K562 (cell line): ENCODE data around the gene GAPVD1. TPM values are rescaled to one million over a fixed set of nuclear protein-coding genes. Genes with fewer than 3 reads are reported as not detected.
"Not testable (repeated sequence)": the region's sequence is repeated elsewhere in the genome, so short reads cannot be mapped to it uniquely, and the experiment has no call there.

Source experiments
- ATAC-seq: fragments of 200-7000 bp; cut with Tn5 transposase; 3 replicates; pipeline ENCODE4 v1.9.1; 2020; ENCODE audit warnings: moderate library complexity
- BruUV-seq: library from RNA; stranded (reverse); fragments of 400-500 nt; replicated peaks from 2 replicates; lab custom pipeline; 2021; lab: Mats Ljungman, UMichigan
- CTCF ChIA-PET: fragments of 300-600 bp; formaldehyde crosslinking; extraction: SDS; loops from one replicate; lab custom pipeline; 2021; ENCODE audit warnings: low intra/inter-chr PET ratio; lab: Yijun Ruan, JAX
- POLR2A ChIA-PET: fragments of 300-600, 350-650 bp; sonication (Branson Sonifier 250); formaldehyde crosslinking; extraction: SDS; loops from one replicate; lab custom pipeline; 2021; ENCODE audit warnings: antibody characterized with exemption, inconsistent platforms; lab: Yijun Ruan, JAX
- DNase-seq, 4 experiments: peaks; one replicate each; pipeline versions ENCODE4 v3.0.0 to v3.0.0-alpha.2; 2011 to 2018; ENCODE audit warnings: low spot score in 3 of 4, mixed read lengths in 3 of 4; ENCODE audit errors: extremely low read depth in 1 of 4
- FAIRE-seq: peaks from 2 replicates; lab custom pipeline; 2011; peaks lifted over from hg19 to GRCh38; lab: Jason Lieb, UNC
- H2AFZ ChIP-seq: 2 replicates; pipeline ENCODE4 v1.6.0; 2011; ENCODE audit warnings: low read depth, low read length, control low read depth, inconsistent platforms
- H3K27ac ChIP-seq: fragments of 200-600 bp; 3 replicates; pipeline ENCODE4 v1.8.0; 2011; ENCODE audit warnings: low read depth, mild to moderate bottlenecking, control low read depth, inconsistent platforms, low read length, moderate library complexity, mixed read lengths; ENCODE audit errors: extremely low read depth
- H3K27me3 ChIP-seq, 2 experiments: fragments of 300-600 bp in 1 of 2; 2 replicates in 1 of 2; 3 replicates in 1 of 2; pipeline versions ENCODE4 v1.6.0 to v1.8.0; 2011; ENCODE audit warnings: inconsistent platforms in 2 of 2, low read length in 2 of 2, mild to moderate bottlenecking in 1 of 2, mixed read lengths in 1 of 2, moderate library complexity in 1 of 2; ENCODE audit not compliant: control insufficient read depth in 2 of 2, insufficient read depth in 2 of 2
- H3K36me3 ChIP-seq: fragments of 300-600 bp; 3 replicates; pipeline ENCODE4 v1.8.0; 2011; ENCODE audit warnings: mild to moderate bottlenecking, low read length, inconsistent platforms; ENCODE audit not compliant: control insufficient read depth, insufficient read depth
- H3K4me1 ChIP-seq, 2 experiments: fragments of 200-600 bp in 1 of 2; replicated peaks in 1 of 2; 2 replicates in 1 of 2; 3 replicates in 1 of 2; pipeline versions ENCODE4 v1.5.1 to v1.8.0; 2011; ENCODE audit warnings: inconsistent platforms in 2 of 2, low read length in 2 of 2, mild to moderate bottlenecking in 1 of 2, mixed read lengths in 1 of 2, moderate library complexity in 1 of 2; ENCODE audit not compliant: control insufficient read depth in 2 of 2, insufficient read depth in 2 of 2
- H3K4me2 ChIP-seq: 2 replicates; pipeline ENCODE4 v1.6.1; 2011; ENCODE audit warnings: low read length, control low read depth, inconsistent platforms, mixed read lengths; ENCODE audit not compliant: insufficient read depth
- H3K4me3 ChIP-seq: fragments of 200-600 bp; sonication (generic), shearing (Covaris generic); 2 replicates; pipeline ENCODE4 v1.5.1; 2016; ENCODE audit warnings: control low read depth, inconsistent platforms
- H3K79me2 ChIP-seq: fragments of 200-600 bp; 3 replicates; pipeline ENCODE4 v1.8.0; 2011; ENCODE audit warnings: low read length, inconsistent platforms; ENCODE audit not compliant: control insufficient read depth, insufficient read depth
- H3K9ac ChIP-seq, 2 experiments: 2 replicates each; pipeline versions ENCODE4 v1.6.0 to v1.6.1; 2011; ENCODE audit warnings: low read depth in 2 of 2, low read length in 2 of 2, control low read depth in 1 of 2, inconsistent platforms in 1 of 2, mild to moderate bottlenecking in 1 of 2, mixed read lengths in 1 of 2; ENCODE audit not compliant: insufficient read depth in 1 of 2
- H3K9me1 ChIP-seq: one replicate; pipeline ENCODE4 v1.6.0; 2011; ENCODE audit warnings: inconsistent platforms, mild to moderate bottlenecking, low read length, moderate library complexity; ENCODE audit not compliant: control insufficient read depth, insufficient read depth
- H3K9me3 ChIP-seq: replicated peaks from 2 replicates; pipeline ENCODE4 v1.5.1; 2011; ENCODE audit warnings: low read depth, low read length, inconsistent platforms; ENCODE audit not compliant: control insufficient read depth, insufficient read depth
- H4K20me1 ChIP-seq: replicated peaks from 2 replicates; pipeline ENCODE4 v1.6.1; 2011; ENCODE audit warnings: low read length, inconsistent platforms, mixed read lengths; ENCODE audit not compliant: control insufficient read depth, insufficient read depth
- KDM1A ChIP-seq, 2 experiments: fragments of 450-650 bp; IDR thresholded peaks; 2 replicates each; pipeline ENCODE4 v1.6.1; 2016; ENCODE audit warnings: mild to moderate bottlenecking in 2 of 2
- PBX2 ChIP-seq, 2 experiments: IDR thresholded peaks in 1 of 2; conservative IDR thresholded peaks in 1 of 2; 2 replicates each; pipeline ENCODE4 v1.6.1; 2016; ENCODE audit warnings: low read depth in 2 of 2, mild to moderate bottlenecking in 1 of 2, missing compliant biosample characterization in 1 of 2, missing genetic modification characterization in 1 of 2, moderate library complexity in 1 of 2
- WGBS: fragments of 100-300 bp; shearing (Covaris generic); methylation state at CpG from one replicate; pipeline ENCODE4 v1.1.6; 2016; ENCODE audit warnings: low coverage, mixed read lengths; ENCODE audit not compliant: insufficient coverage; ENCODE audit errors: missing lambda C conversion rate; 5-methylcytosine and 5-hydroxymethylcytosine counted together
- in situ Hi-C: fragments of 300-500 bp; cut with MboI; formaldehyde crosslinking; loops from 4 replicates; pipeline ENCODE4 v1.15.0; 2018; ENCODE audit warnings: inconsistent platforms, mixed read lengths
- intact Hi-C: fragments of 100-400 bp; cut with micrococcal nuclease; formaldehyde crosslinking; loops from 2 replicates; pipeline ENCODE4 v1.14.2; 2022
- polyA plus RNA-seq, 8 experiments: library from polyadenylated mRNA; depleted of rRNA in 4 of 8; stranded (reverse) in 5 of 8; unstranded in 3 of 8; fragments of >200 nt; fragmentation: Nextera tagmentation in 2 of 8; fragmentation: Illumina TruSeq in 1 of 8; extraction: Ambion mirVana in 2 of 8; extraction: Trizol in 1 of 8; gene quantifications; 2 replicates each; pipeline versions ENCODE4 v1.2.1 to v1.2.3, GENCODE V29; 2011 to 2014; ENCODE audit warnings: inconsistent platforms in 1 of 8, missing spikeins in 1 of 8
- total RNA-seq, 7 experiments: library from RNA; depleted of rRNA in 6 of 7; stranded (reverse); fragments of >200 nt in 6 of 7; fragmentation: Illumina TruSeq in 2 of 7; extraction: Trizol in 2 of 7; gene quantifications; 2 replicates each; pipeline versions ENCODE4 v1.2.1 to v1.2.3, GENCODE V29; 2011 to 2021; ENCODE audit warnings: low replicate concordance in 1 of 7

GAPVD1 gene
- total and polyA plus RNA-seq, 9 of the 15 experiments (the other 6 are each of a cell fraction or from before 2014, with no cell fraction given) = 9.5 to 66.1 (median 45.5) TPM

GRCh38 chr9:125286935-125287433 lies 25.4 kb downstream of the GAPVD1 start:
- 96% methylated on average over 7 of the region's 7 CpGs for WGBS
- not testable (repeated sequence) for BruUV-seq

More at GRCh38 chr9:125286935-125287433, 25.4 kb downstream of the GAPVD1 start:
- H4K20me1 ChIP-seq; DNase-seq; CTCF ChIA-PET; H2AFZ ChIP-seq; H3K9me3 ChIP-seq; ATAC-seq; TF ChIP-seq PBX2 (CRISPR knock-in tag; IDR thresholded peaks at IDR 0.05; ENCODE audit: low read depth): not testable (repeated sequence)
- H3K79me2 ChIP-seq = peaks cover 86% of the 10 kb centered on the region
- peaks cover 21% of the 10 kb centered on the region for H3K36me3 ChIP-seq
- TF ChIP-seq PBX2 (tag; conservative IDR thresholded peaks at IDR 0.05; ENCODE audit: low read depth) (peak; percentile 35; the same call in 1 of the 2 replicates), KDM1A (IDR thresholded peaks at IDR 0.05) (peak; percentile 52 to 64; a peak in 2 of 4 replicates)
- TF ChIP-seq, all 486 proteins: peak for 2; not testable (repeated sequence) for 484
- H3K4me2 ChIP-seq, FAIRE-seq, H3K27ac ChIP-seq, H3K27me3 ChIP-seq, H3K9ac ChIP-seq, POLR2A ChIA-PET, H3K9me1 ChIP-seq, in situ Hi-C loops, intact Hi-C loops, H3K4me3 ChIP-seq: not testable (repeated sequence)
- peaks cover 28 to 55% of the 10 kb centered on the region in 2 experiments for H3K4me1 ChIP-seq
